ELF-1 (cell line): ENCODE data around the gene DNAH8.
"Not testable (repeated sequence)": the region's sequence is repeated elsewhere in the genome, so short reads cannot be mapped to it uniquely, and the experiment has no call there.

ENCODE experiments used
- DNase-seq: peaks from one replicate; pipeline ENCODE4 v3.0.0-alpha.2; 2016; ENCODE audit warnings: low read depth, low spot score

The DNAH8 gene

GRCh38 chr6:38697846-38698245, 17.3 kb upstream of the DNAH8 start:
- DNase-seq, result no peak

- DNase-seq, result not testable (repeated sequence)
These were observed 15.4 kb upstream of the DNAH8 start for GRCh38 chr6:38699702-38700101.

- DNase-seq, result no peak
These were observed 13.6 kb upstream of the DNAH8 start for GRCh38 chr6:38701551-38701950.

DNA sequence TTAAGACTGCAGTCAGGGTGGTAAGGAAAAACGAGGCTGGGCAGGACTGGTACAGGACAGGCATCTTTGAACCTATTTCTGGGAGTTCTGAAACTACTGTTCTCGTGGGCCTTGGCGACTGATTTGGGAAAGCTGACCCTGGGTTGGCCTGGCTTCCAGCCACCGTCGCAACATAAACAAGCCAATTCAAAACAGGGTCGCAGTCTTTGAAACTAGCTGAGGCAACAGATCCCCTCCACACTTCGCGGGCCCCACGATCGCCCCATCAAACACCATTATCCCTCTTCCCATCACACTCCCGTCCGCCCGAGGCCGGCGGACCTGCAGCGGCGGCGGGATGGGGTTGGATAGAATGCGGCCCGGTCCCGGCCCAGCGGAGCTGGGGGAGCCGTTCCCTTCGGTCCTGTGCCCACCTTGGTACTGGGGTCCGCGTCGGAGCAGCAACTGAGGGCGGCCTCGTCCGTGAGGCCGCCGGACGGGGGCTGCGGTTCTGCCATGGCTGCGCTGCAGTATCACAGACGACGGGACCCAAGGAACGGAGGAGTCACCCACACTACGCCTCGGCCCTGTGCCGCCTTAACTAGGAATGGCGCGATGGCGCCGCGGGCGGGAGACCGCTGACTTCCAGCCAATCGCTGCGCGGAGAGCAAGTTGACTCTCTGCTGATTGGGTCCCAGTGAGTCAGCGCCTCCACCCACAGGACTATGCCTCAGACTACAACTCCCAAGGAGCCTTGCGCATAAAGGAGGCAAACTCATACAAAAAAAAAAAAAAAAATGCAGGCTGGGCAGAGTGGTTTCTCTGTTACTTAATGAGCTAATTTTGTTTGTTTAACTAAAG, 12.3 kb upstream of the DNAH8 start, which contains the start of gene GLO1:
Gene GLO1, minus strand, starts transcription at position 588 of the 840 bp plus-strand sequence. Its CDS starts 91 bp downstream, at position 497.
- peak; percentile 98 for DNase-seq

DNA sequence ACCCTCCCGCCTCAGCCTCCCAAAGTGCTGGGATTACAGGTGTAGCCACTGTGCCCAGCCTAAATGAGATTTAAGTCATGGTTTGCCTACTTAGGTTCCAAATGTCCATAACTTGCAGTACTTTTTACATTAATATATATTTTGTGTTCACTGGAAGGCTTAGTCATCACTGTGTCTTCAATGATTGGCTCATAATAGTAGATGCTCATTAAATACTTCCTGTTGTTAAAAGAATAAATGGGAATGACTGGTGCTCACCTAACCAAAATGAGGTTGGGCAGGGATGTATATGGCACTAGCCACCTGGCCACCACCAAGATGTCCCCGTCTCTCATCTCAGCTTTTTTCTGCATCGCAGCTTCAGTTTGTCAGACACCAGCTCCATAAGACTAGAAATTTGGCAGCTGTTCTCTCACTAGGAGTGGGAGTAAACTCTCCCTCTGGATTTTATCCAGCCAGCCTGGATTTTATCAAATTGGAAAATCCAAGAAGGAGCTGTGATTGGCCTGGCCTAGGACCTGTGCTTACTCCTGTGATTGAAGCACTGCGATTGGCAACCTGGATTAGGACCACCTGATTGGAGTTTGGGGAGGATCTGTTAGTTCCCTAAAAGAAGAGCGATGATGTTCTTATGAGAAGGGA, 11.0 kb upstream of the DNAH8 start:
- DNase-seq, result no peak

DNA sequence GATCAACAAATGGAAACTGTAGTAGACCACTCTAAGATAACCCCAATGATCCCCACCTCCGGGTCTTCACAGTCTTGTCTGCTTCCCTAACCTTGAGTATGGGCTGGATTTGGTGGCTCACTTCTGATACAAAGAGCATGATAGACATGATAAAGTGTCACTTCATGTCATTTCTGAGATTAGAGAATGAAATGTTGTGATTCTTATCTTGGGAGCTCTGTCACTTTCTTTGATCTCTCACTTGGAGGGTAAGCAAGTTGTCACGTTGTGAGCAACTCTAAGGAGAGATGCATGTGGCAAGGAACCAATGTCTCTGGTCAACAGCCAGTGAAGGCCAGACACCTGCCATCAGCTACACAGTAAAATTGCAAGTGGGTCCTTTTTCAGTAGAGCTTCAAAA, 9.2 kb upstream of the DNAH8 start:
- no peak for DNase-seq

GRCh38 chr6:38708496-38708895, 6.6 kb upstream of the DNAH8 start:
- DNase-seq, result no peak

GRCh38 chr6:38713812-38714211, 1.3 kb upstream of the DNAH8 start:
- DNase-seq, result no peak

GRCh38 chr6:38714239-38715015, 684 bp upstream of the DNAH8 start:
- no peak for DNase-seq

GRCh38 chr6:38716825-38717224, 1.7 kb downstream of the DNAH8 start:
- no peak for DNase-seq

DNA sequence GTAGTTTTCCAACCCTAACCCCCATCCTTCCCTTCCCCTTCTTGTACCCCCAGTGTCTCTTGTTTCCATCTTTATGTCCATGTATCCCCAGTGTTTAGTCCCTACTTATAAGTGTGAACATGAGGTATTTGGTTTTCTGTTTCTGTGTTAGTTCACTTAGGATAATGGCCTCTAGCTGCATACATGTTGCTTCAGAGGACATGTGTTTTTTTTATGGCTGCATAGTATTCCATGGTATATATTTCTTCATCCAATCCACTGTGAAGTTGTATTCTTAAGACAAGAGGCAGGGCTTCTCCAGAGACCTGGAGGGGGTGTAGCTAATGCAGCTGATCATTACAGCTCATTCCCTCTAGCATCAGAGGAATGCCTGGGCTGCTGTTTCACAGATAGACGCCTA, 4.2 kb downstream of the DNAH8 start:
- no peak for DNase-seq

DNA sequence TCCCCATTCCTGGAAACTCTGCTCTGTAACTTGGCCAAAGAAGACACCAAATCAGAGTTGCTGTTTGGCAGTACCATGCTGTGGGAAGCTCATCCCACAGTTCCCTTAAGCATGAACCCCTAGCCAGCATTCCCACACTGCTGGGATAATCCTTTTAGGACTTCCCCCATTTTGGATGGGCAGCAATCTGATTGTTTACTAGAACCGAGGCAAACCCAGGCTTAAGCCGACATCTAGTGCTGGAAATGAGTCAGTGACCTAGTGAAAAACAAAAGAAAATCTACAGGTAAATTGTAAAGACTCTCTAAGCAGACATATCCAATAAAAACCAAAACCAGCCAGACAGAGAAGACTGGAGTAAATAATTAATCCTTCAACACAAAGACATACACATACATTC, 5.2 kb downstream of the DNAH8 start:
- peak; percentile 24 for DNase-seq

DNA sequence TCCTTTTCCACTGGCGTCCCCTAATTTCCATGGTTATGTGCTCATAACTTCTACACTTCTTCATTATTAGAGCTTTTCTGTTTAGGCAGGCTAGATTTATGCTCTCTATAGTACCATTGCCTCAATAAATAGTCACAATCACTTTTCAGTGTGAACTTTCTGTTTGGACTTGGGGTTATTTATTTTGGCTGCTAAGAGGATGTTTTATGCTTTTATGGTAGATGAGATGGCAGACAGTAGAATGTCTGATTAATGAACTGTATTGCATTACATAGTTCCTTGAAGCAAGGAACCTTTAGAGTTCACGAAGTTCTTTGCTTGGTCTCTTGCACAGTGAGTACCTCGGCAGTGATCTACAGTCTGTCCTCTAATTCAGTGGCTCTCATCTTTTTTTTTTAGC, 6.9 kb downstream of the DNAH8 start:
- DNase-seq, result no peak

GRCh38 chr6:38722727-38723334, 7.7 kb downstream of the DNAH8 start:
- no peak for DNase-seq

DNA sequence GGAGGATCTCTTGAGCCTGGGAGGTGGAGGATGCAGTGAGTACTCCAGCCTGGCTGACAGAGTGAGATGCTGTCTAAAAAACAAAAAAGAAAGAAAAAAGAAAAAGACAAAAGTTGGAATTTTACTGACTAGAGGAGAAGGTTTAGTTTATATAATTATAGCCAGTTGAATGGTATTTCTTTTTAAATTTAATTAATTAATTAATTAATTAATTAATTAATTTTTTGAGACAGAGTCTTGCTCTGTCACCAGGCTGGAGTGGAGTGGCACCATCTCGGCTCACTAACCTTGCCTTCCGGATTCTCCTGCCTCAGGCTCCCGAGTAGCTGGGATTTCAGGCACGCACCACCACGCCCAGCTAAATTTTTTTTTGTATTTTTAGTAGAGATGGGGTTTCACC, 8.7 kb downstream of the DNAH8 start:
- DNase-seq, result no peak

- no peak for DNase-seq
These were observed 9.2 kb downstream of the DNAH8 start for GRCh38 chr6:38724343-38724742.

GRCh38 chr6:38725414-38726183, 10.5 kb downstream of the DNAH8 start:
- DNase-seq, result no peak

DNA sequence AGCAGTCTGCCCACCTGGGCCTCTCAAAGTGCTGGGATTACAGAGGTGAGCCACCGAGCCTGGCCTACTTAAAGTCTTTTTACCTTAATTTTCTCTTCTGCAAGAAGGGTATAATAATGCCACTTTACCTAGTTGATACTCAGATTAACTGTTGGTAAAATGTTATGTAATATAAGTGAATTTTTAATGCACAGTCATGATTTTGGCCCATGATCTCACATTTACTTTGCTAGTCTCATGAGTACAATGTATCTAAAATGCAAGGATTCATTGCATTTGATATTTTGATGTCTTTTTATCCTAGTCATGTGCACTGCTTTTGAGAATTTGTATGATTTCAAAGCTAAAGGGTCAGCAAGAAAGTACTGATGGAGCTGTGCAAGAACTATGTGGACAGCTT, 13.1 kb downstream of the DNAH8 start:
- DNase-seq, result no peak

GRCh38 chr6:38730140-38730862, 15.2 kb downstream of the DNAH8 start:
- DNase-seq, result no peak

DNA sequence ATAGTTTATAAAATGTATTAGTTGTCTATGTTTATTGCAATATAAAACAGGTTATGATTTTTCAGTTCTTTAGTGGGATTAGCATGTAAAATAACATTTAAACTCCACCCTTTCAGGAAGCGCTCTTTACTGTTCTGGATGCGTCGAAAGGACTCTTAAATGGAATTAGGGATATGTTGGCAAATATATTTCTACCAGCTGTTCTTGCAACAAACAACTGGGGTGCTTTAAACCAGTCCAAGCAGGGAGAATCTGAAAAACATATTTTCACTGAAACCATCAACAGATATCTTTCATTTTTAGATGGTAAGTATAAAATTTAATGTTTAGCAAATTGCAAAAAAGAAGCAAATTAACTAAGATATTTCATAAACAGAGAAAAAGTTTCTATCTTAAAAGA, 21.8 kb downstream of the DNAH8 start:
- DNase-seq, result no peak

GRCh38 chr6:38738261-38738660, 23.1 kb downstream of the DNAH8 start:
- no peak for DNase-seq
